Ovary (tissue), 3 donors: ENCODE results near the gene GAP43.

Experiments used
- CTCF ChIP-seq, 3 donors: fragments of 450-650 bp in 2 of 3; fragments of 200-600 bp in 1 of 3; IDR thresholded peaks; one replicate each; pipeline versions ENCODE4 v1.5.1 to v1.8.0; 2016 to 2022; ENCODE audit warnings: antibody characterized with exemption in 3 of 3, mild to moderate bottlenecking in 1 of 3
- POLR2A ChIP-seq: fragments of 450-650 bp; IDR thresholded peaks from one replicate; pipeline ENCODE4 v1.6.1; 2017; ENCODE audit warnings: antibody characterized with exemption, mild to moderate bottlenecking, moderate library complexity
- donor health status: DM: no; HTN: no; CAD: no.

- TF ChIP-seq CTCF (IDR thresholded peaks at IDR 0.05) (no peak), POLR2A (no peak)
Observed at GRCh38 chr3:115727135-115727534, 103.8 kb downstream of the GAP43 start.
